H1 (cell line): Measurements from ENCODE around the gene TTC24. TPM values are rescaled to one million over a fixed set of nuclear protein-coding genes. Genes with fewer than 3 reads are reported as not detected.
"Not testable (repeated sequence)": the region's sequence is repeated elsewhere in the genome, so short reads cannot be mapped to it uniquely, and the experiment has no call there.

ENCODE experiments used
- CTCF ChIA-PET: fragments of 300-600 bp; sonication (Branson Sonifier 250); formaldehyde crosslinking; loops from one replicate; lab custom pipeline; 2021; ENCODE audit not compliant: partially characterized antibody; lab: Charles Lee
- POLR2A ChIA-PET: fragments of 300-600 bp; sonication (Branson Sonifier 250); formaldehyde crosslinking; loops from one replicate; lab custom pipeline; 2021; ENCODE audit warnings: inconsistent platforms; ENCODE audit not compliant: partially characterized antibody; lab: Charles Lee
- DNase-seq, 2 experiments: peaks; one replicate each; pipeline versions ENCODE4 v3.0.0 to v3.0.0-alpha.2; 2010 to 2022; ENCODE audit warnings: low spot score in 2 of 2, low read depth in 1 of 2, mixed read lengths in 1 of 2
- FAIRE-seq: peaks from 2 replicates; lab custom pipeline; 2011; peaks lifted over from hg19 to GRCh38; lab: Jason Lieb, UNC
- H2AFZ ChIP-seq: 2 replicates; pipeline ENCODE4 v1.8.1; 2012; ENCODE audit warnings: low read length, inconsistent platforms
- H2AK5ac ChIP-seq: 2 replicates; pipeline ENCODE4 v1.6.1; 2013; ENCODE audit warnings: low read depth, low read length
- H2BK120ac ChIP-seq: replicated peaks from 2 replicates; pipeline ENCODE3; 2013; ENCODE audit warnings: low read depth, low read length, inconsistent platforms
- H2BK12ac ChIP-seq: 2 replicates; pipeline ENCODE4 v1.6.1; 2013; ENCODE audit warnings: low read depth, low read length
- H2BK15ac ChIP-seq: 2 replicates; pipeline ENCODE4 v1.6.1; 2013; ENCODE audit warnings: low read length
- H2BK20ac ChIP-seq: 2 replicates; pipeline ENCODE4 v1.6.1; 2013; ENCODE audit warnings: low read length
- H2BK5ac ChIP-seq: 2 replicates; pipeline ENCODE4 v1.6.1; 2013; ENCODE audit warnings: low read depth, low read length
- H3K14ac ChIP-seq: 2 replicates; pipeline ENCODE4 v1.6.1; 2013; ENCODE audit warnings: inconsistent platforms; ENCODE audit not compliant: insufficient read length
- H3K18ac ChIP-seq: 2 replicates; pipeline ENCODE4 v1.6.1; 2013; ENCODE audit warnings: low read length; ENCODE audit errors: extremely low read depth
- H3K23ac ChIP-seq: 2 replicates; pipeline ENCODE4 v1.6.1; 2013; ENCODE audit warnings: inconsistent platforms; ENCODE audit not compliant: insufficient read length
- H3K23me2 ChIP-seq: 2 replicates; pipeline ENCODE4 v1.6.1; 2013; ENCODE audit warnings: low read depth, low read length
- H3K27ac ChIP-seq: 2 replicates; pipeline ENCODE4 v1.6.1; 2011; ENCODE audit warnings: low read depth, low read length, inconsistent platforms
- H3K27me3 ChIP-seq, 4 experiments: replicated peaks in 1 of 4; 1 replicate in 1 of 4; 2 replicates in 3 of 4; pipeline versions ENCODE4 v1.6.1 to v1.8.1; 2011 to 2013; ENCODE audit warnings: low read length in 3 of 4, mild to moderate bottlenecking in 3 of 4, inconsistent platforms in 2 of 4, mixed read lengths in 2 of 4, moderate library complexity in 1 of 4; ENCODE audit not compliant: control insufficient read depth in 3 of 4, insufficient read depth in 3 of 4; ENCODE audit errors: extremely low read depth in 1 of 4
- H3K36me3 ChIP-seq, 4 experiments: 2 replicates each; pipeline versions ENCODE4 v1.6.1 to v1.8.1; 2011 to 2013; ENCODE audit warnings: mild to moderate bottlenecking in 4 of 4, low read length in 3 of 4, moderate library complexity in 2 of 4, control low read depth in 1 of 4, inconsistent platforms in 1 of 4; ENCODE audit not compliant: insufficient read depth in 4 of 4, control insufficient read depth in 2 of 4
- H3K4ac ChIP-seq: replicated peaks from 2 replicates; pipeline ENCODE3; 2013; ENCODE audit warnings: low read length, low read depth, mixed read lengths, inconsistent platforms; ENCODE audit not compliant: insufficient read length
- H3K4me1 ChIP-seq, 4 experiments: replicated peaks in 1 of 4; 1 replicate in 1 of 4; 2 replicates in 3 of 4; pipeline versions ENCODE4 v1.6.1 to v1.8.1; 2011 to 2013; ENCODE audit warnings: low read length in 3 of 4, inconsistent platforms in 2 of 4, mixed read lengths in 1 of 4; ENCODE audit not compliant: insufficient read depth in 4 of 4, control insufficient read depth in 3 of 4
- H3K4me2 ChIP-seq, 2 experiments: 2 replicates each; pipeline versions ENCODE4 v1.6.1 to v1.8.1; 2011 to 2013; ENCODE audit warnings: low read depth in 2 of 2, low read length in 2 of 2, control low read depth in 1 of 2, inconsistent platforms in 1 of 2, mild to moderate bottlenecking in 1 of 2; ENCODE audit not compliant: insufficient read depth in 1 of 2
- H3K4me3 ChIP-seq, 4 experiments: fragments of 200-600, 300-600 bp in 1 of 4; sonication (generic), shearing (Covaris generic), sonication (Bioruptor Twin) in 1 of 4; 2 replicates each; pipeline versions ENCODE4 v1.5.1 to v1.8.1; 2011 to 2016; ENCODE audit warnings: low read length in 4 of 4, low read depth in 3 of 4, control low read depth in 2 of 4, inconsistent platforms in 2 of 4, mild to moderate bottlenecking in 2 of 4, mixed read lengths in 1 of 4, moderate library complexity in 1 of 4; ENCODE audit not compliant: insufficient read depth in 2 of 4; ENCODE audit errors: extremely low read depth in 1 of 4
- H3K56ac ChIP-seq: replicated peaks from 2 replicates; pipeline ENCODE3; 2013; ENCODE audit warnings: low read depth, mild to moderate bottlenecking, mixed read lengths, low read length, inconsistent platforms; ENCODE audit not compliant: insufficient read length
- H3K79me1 ChIP-seq: 2 replicates; pipeline ENCODE4 v1.6.1; 2013; ENCODE audit warnings: low read depth, low read length, control low read depth
- H3K79me2 ChIP-seq, 2 experiments: 2 replicates each; pipeline versions ENCODE4 v1.6.1 to v1.8.1; 2012 to 2013; ENCODE audit warnings: low read length in 2 of 2, mild to moderate bottlenecking in 2 of 2, inconsistent platforms in 1 of 2; ENCODE audit not compliant: insufficient read depth in 2 of 2, control insufficient read depth in 1 of 2
- H3K9ac ChIP-seq, 4 experiments: replicated peaks in 1 of 4; 1 replicate in 1 of 4; 2 replicates in 3 of 4; pipeline versions ENCODE4 v1.6.1 to v1.8.1; 2011 to 2013; ENCODE audit warnings: low read depth in 3 of 4, low read length in 3 of 4, control low read depth in 2 of 4, mild to moderate bottlenecking in 2 of 4, moderate library complexity in 2 of 4, inconsistent platforms in 1 of 4; ENCODE audit errors: extremely low read depth in 1 of 4
- H3K9me3 ChIP-seq, 2 experiments: 2 replicates each; pipeline versions ENCODE4 v1.6.1 to v1.8.1; 2012 to 2013; ENCODE audit warnings: mild to moderate bottlenecking in 2 of 2, moderate library complexity in 2 of 2, control low read depth in 1 of 2, inconsistent platforms in 1 of 2, low read depth in 1 of 2, low read length in 1 of 2, mixed read lengths in 1 of 2; ENCODE audit not compliant: insufficient read depth in 2 of 2
- H4K20me1 ChIP-seq, 2 experiments: replicated peaks in 1 of 2; 2 replicates each; pipeline versions ENCODE3 to v1.8.1; 2011 to 2013; ENCODE audit warnings: inconsistent platforms in 2 of 2, low read length in 2 of 2, mild to moderate bottlenecking in 1 of 2; ENCODE audit not compliant: insufficient read depth in 2 of 2, control insufficient read depth in 1 of 2
- H4K5ac ChIP-seq: 2 replicates; pipeline ENCODE4 v1.6.1; 2013; ENCODE audit warnings: low read length, low read depth, mixed read lengths, inconsistent platforms; ENCODE audit not compliant: insufficient read length
- H4K8ac ChIP-seq: 2 replicates; pipeline ENCODE4 v1.8.0; 2013; ENCODE audit warnings: mild to moderate bottlenecking, moderate library complexity, low read length, inconsistent platforms; ENCODE audit not compliant: insufficient read depth; ENCODE audit errors: extremely low read depth
- H4K91ac ChIP-seq: replicated peaks from 2 replicates; pipeline ENCODE3; 2013; ENCODE audit warnings: low read length, mixed read lengths, inconsistent platforms; ENCODE audit not compliant: insufficient read length
- EZH2 ChIP-seq: fragments of 200-600 bp; sonication (generic); IDR thresholded peaks from 2 replicates; pipeline ENCODE4 v1.7.1; 2012; ENCODE audit warnings: low read depth, mild to moderate bottlenecking, moderate library complexity, low read length, inconsistent platforms; ENCODE audit not compliant: severe bottlenecking
- HDAC6 ChIP-seq: IDR thresholded peaks from one replicate; pipeline ENCODE4 v1.7.1; 2012; ENCODE audit warnings: low read depth, mild to moderate bottlenecking, inconsistent platforms, low read length, moderate library complexity
- POLR2AphosphoS5 ChIP-seq: IDR thresholded peaks from 2 replicates; pipeline ENCODE4 v1.6.1; 2011; ENCODE audit warnings: low read depth, low read length
- RFX5 ChIP-seq: IDR thresholded peaks from 2 replicates; pipeline ENCODE4 v1.6.1; 2011; ENCODE audit warnings: low read depth, low read length, improper control_type of control experiment, borderline replicate concordance
- TAF1 ChIP-seq: IDR thresholded peaks from 2 replicates; pipeline ENCODE4 v1.6.1; 2011; ENCODE audit warnings: mild to moderate bottlenecking, low read depth, low read length
- WGBS, 2 experiments: shearing (Covaris generic) in 1 of 2; methylation state at CpG; one replicate each; pipeline versions ENCODE4 v1.1.6 to v1.1.7; 2013 to 2015; ENCODE audit warnings: low lambda C conversion rate in 2 of 2, mixed read lengths in 2 of 2, inconsistent platforms in 1 of 2, low coverage in 1 of 2, missing lambda C conversion rate in 1 of 2; ENCODE audit not compliant: insufficient replicate concordance in 2 of 2, insufficient coverage in 1 of 2, insufficient read length in 1 of 2; ENCODE audit errors: extremely low coverage in 1 of 2, missing lambda C conversion rate in 1 of 2; 5-methylcytosine and 5-hydroxymethylcytosine counted together
- polyA plus RNA-seq, 7 experiments: library from polyadenylated mRNA; depleted of rRNA in 3 of 7; stranded (reverse) in 5 of 7; unstranded in 2 of 7; fragments of >200 nt in 5 of 7; fragments of 200-250 nt in 2 of 7; gene quantifications; 1 replicate in 5 of 7; 2 replicates in 1 of 7; 4 replicates in 1 of 7; pipeline versions ENCODE4 v1.2.1 to v1.2.3, GENCODE V29; 2011 to 2013; ENCODE audit warnings: missing spikeins in 2 of 7, mixed read lengths in 2 of 7
- total RNA-seq: library from RNA; stranded (reverse); fragmentation: NEBNext Ultra II Directional; extraction: Animal tissue kit (Norgen Biotek cat#: 25700); gene quantifications from 2 replicates; pipeline ENCODE4 v1.2.1, GENCODE V29; 2021
- TF ChIP-seq, protein P1 (sequence below): IDR thresholded peaks from 2 replicates; pipeline ENCODE4 v1.6.1; 2012; ENCODE audit warnings: low read length, inconsistent platforms
- TF ChIP-seq, protein P2 (sequence below): IDR thresholded peaks from 2 replicates; pipeline ENCODE4 v1.6.1; 2012; ENCODE audit warnings: inconsistent platforms

TTC24 gene
- total and polyA plus RNA-seq, 2 of the 8 experiments (the other 6 are each of a cell fraction or from before 2014, with no cell fraction given), result 0.08 TPM; not detected in 1

DNA sequence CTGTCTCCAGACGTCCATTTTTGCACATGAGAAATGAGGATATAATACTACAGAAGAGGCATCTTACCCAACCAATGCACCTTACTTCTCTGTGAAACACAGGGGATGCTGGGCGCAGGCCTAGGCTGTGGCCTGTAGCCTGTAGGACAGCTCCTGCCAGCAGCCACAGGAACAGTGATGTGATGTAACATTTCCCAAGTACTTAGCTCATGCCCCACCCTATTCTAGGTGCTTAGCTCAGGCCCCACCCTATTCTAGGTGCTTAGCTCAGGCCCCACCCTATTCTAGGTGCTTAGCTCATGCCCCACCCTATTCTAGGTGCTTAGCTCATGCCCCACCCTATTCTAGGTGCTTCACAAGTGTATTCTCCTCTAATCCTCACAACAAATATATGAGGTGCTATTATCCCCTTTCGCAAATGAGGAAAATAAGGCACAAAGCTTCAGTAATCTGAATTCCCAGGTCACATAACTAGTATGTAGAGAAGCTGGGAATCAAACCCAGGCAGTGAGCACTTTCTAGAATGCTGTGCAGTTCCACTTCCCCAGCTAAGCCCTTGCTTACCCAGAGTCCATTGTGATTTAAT is 7.5 kb downstream of the TTC24 start (continued):
- TF ChIP-seq, protein P1, sequence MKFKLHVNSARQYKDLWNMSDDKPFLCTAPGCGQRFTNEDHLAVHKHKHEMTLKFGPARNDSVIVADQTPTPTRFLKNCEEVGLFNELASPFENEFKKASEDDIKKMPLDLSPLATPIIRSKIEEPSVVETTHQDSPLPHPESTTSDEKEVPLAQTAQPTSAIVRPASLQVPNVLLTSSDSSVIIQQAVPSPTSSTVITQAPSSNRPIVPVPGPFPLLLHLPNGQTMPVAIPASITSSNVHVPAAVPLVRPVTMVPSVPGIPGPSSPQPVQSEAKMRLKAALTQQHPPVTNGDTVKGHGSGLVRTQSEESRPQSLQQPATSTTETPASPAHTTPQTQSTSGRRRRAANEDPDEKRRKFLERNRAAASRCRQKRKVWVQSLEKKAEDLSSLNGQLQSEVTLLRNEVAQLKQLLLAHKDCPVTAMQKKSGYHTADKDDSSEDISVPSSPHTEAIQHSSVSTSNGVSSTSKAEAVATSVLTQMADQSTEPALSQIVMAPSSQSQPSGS, result no peak
- TF ChIP-seq EZH2, result no peak
- no peak for TF ChIP-seq RFX5
- TF ChIP-seq POLR2AphosphoS5, result no peak
- TF ChIP-seq HDAC6, result no peak
- TF ChIP-seq, protein P2, sequence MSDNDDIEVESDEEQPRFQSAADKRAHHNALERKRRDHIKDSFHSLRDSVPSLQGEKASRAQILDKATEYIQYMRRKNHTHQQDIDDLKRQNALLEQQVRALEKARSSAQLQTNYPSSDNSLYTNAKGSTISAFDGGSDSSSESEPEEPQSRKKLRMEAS, result no peak
- no peak for TF ChIP-seq TAF1

GRCh38 chr1:156587927-156588326 is 8.4 kb downstream of the TTC24 start:
- Histone ChIP-seq H3K23me2 (peaks cover 10% of the 10 kb centered on the region), H3K4me1 (peaks cover 0 to 21% (median 6%) of the 10 kb centered on the region in 4 experiments; a peak in 6 of 7 replicates)
- H2BK5ac ChIP-seq, H3K4me2 ChIP-seq, H3K36me3 ChIP-seq, H3K56ac ChIP-seq, H3K4me3 ChIP-seq, POLR2A ChIA-PET, DNase-seq, H4K91ac ChIP-seq, H3K4ac ChIP-seq, H2AFZ ChIP-seq, H3K18ac ChIP-seq, H3K9me3 ChIP-seq, H3K79me2 ChIP-seq, H4K20me1 ChIP-seq, H2BK20ac ChIP-seq, H3K23ac ChIP-seq, FAIRE-seq, H3K79me1 ChIP-seq, H2BK15ac ChIP-seq, H3K27ac ChIP-seq, H4K5ac ChIP-seq, H2BK120ac ChIP-seq, H4K8ac ChIP-seq, H3K27me3 ChIP-seq, H3K9ac ChIP-seq, H2AK5ac ChIP-seq, H3K14ac ChIP-seq, H2BK12ac ChIP-seq: not testable (repeated sequence)
- 86% methylated on average over 8 of the region's 8 CpGs; no CpG with 5 or more reads in 1 of the 2 experiments for WGBS, 2 experiments
- CTCF ChIA-PET, result interaction anchor here (0.9 to 4.7 kb wide), 8 partner anchors 10 to 142 kb away, joined by 3 to 30 read pairs (median 6); partner anchors contain the start of genes GPATCH4 and HAPLN2
